Measurements from ENCODE around the gene MEGF11.
A peak's percentile ranks its signal among the peaks of the same experiment; 100 is the strongest.

The MEGF11 gene

DNA sequence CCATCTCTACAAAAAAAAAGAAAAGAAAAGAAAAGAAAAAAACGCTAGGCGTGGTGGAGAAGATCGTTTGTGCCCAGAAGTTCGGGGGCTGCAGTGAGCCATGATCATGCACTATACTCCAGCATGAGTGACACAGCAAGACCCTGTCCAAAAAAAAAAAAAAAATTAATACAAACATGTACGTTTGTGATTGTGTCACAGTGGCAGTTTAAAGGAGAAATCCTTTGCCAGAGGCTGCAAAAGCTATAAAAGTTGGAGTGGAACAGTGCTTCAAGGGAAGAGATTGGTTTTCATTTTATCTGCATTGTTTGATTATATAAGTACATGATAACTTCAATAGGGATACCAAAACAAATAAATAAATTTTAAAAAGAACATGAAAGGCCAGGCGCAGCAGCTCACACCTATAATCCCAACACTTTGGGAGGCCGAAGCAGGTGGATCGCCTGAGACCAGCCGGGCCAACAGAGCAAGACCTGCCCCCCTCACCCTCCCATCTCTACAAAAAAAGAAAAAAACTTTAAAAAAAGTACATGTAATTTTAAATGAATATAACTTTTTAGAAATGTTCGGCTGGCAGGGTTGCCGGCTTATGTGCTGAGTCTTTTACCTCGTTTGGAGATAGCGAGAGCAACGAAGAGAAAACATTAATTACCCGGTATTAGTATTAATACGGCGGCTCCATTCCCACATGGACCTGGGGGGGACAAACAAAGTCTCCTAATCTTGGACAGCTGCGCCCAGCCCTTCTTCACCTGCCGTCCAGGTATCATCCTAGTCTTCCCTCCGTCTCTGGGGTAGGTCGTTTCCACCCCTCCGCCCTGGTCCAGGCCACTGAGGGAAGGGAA, 39.2 kb upstream of the MEGF11 start (continued):
- TF ChIP-seq, protein P1, sequence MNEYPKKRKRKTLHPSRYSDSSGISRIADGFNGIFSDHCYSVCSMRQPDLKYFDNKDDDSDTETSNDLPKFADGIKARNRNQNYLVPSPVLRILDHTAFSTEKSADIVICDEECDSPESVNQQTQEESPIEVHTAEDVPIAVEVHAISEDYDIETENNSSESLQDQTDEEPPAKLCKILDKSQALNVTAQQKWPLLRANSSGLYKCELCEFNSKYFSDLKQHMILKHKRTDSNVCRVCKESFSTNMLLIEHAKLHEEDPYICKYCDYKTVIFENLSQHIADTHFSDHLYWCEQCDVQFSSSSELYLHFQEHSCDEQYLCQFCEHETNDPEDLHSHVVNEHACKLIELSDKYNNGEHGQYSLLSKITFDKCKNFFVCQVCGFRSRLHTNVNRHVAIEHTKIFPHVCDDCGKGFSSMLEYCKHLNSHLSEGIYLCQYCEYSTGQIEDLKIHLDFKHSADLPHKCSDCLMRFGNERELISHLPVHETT (tag by site-specific recombination; IDR thresholded peaks at IDR 0.05), result no peak
- peak; percentile 60 for TF ChIP-seq ZEB2 (tag by site-specific recombination; IDR thresholded peaks at IDR 0.05)
- TF ChIP-seq, protein P2, sequence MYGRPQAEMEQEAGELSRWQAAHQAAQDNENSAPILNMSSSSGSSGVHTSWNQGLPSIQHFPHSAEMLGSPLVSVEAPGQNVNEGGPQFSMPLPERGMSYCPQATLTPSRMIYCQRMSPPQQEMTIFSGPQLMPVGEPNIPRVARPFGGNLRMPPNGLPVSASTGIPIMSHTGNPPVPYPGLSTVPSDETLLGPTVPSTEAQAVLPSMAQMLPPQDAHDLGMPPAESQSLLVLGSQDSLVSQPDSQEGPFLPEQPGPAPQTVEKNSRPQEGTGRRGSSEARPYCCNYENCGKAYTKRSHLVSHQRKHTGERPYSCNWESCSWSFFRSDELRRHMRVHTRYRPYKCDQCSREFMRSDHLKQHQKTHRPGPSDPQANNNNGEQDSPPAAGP (tag by site-specific recombination; IDR thresholded peaks at IDR 0.05), result no peak; the same call in 1 of the 2 replicates
- TF ChIP-seq, protein P3, sequence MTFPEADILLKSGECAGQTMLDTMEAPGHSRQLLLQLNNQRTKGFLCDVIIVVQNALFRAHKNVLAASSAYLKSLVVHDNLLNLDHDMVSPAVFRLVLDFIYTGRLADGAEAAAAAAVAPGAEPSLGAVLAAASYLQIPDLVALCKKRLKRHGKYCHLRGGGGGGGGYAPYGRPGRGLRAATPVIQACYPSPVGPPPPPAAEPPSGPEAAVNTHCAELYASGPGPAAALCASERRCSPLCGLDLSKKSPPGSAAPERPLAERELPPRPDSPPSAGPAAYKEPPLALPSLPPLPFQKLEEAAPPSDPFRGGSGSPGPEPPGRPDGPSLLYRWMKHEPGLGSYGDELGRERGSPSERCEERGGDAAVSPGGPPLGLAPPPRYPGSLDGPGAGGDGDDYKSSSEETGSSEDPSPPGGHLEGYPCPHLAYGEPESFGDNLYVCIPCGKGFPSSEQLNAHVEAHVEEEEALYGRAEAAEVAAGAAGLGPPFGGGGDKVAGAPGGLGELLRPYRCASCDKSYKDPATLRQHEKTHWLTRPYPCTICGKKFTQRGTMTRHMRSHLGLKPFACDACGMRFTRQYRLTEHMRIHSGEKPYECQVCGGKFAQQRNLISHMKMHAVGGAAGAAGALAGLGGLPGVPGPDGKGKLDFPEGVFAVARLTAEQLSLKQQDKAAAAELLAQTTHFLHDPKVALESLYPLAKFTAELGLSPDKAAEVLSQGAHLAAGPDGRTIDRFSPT (tag by site-specific recombination; IDR thresholded peaks at IDR 0.05), result no peak
- TF ChIP-seq, protein P4, sequence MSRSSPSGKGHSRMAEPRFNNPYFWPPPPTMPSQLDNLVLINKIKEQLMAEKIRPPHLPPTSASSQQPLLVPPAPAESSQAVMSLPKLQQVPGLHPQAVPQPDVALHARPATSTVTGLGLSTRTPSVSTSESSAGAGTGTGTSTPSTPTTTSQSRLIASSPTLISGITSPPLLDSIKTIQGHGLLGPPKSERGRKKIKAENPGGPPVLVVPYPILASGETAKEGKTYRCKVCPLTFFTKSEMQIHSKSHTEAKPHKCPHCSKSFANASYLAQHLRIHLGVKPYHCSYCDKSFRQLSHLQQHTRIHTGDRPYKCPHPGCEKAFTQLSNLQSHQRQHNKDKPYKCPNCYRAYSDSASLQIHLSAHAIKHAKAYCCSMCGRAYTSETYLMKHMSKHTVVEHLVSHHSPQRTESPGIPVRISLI (tag by site-specific recombination; IDR thresholded peaks at IDR 0.05), result peak; percentile 69; the same call in 1 of the 2 replicates
- no peak for TF ChIP-seq ZNF404 (tag by site-specific recombination; IDR thresholded peaks at IDR 0.05)
- TF ChIP-seq ZFHX2 (tag by site-specific recombination; conservative IDR thresholded peaks at IDR 0.05), result no peak
- TF ChIP-seq ZFP37 (tag by site-specific recombination; IDR thresholded peaks at IDR 0.05), result peak; percentile 72; the same call in 1 of the 2 replicates
- TF ChIP-seq ZNF660 (tag by site-specific recombination; IDR thresholded peaks at IDR 0.05), result 0 out of 2 replicates have a peak, but pooled peaks have one; percentile 30
- TF ChIP-seq ZNF19 (tag by site-specific recombination; IDR thresholded peaks at IDR 0.05; ENCODE audit: low read depth), result no peak
- TF ChIP-seq, protein P5, sequence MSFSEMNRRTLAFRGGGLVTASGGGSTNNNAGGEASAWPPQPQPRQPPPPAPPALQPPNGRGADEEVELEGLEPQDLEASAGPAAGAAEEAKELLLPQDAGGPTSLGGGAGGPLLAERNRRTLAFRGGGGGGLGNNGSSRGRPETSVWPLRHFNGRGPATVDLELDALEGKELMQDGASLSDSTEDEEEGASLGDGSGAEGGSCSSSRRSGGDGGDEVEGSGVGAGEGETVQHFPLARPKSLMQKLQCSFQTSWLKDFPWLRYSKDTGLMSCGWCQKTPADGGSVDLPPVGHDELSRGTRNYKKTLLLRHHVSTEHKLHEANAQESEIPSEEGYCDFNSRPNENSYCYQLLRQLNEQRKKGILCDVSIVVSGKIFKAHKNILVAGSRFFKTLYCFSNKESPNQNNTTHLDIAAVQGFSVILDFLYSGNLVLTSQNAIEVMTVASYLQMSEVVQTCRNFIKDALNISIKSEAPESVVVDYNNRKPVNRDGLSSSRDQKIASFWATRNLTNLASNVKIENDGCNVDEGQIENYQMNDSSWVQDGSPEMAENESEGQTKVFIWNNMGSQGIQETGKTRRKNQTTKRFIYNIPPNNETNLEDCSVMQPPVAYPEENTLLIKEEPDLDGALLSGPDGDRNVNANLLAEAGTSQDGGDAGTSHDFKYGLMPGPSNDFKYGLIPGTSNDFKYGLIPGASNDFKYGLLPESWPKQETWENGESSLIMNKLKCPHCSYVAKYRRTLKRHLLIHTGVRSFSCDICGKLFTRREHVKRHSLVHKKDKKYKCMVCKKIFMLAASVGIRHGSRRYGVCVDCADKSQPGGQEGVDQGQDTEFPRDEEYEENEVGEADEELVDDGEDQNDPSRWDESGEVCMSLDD (tag by site-specific recombination; IDR thresholded peaks at IDR 0.05), result no peak
- TF ChIP-seq, protein P6, sequence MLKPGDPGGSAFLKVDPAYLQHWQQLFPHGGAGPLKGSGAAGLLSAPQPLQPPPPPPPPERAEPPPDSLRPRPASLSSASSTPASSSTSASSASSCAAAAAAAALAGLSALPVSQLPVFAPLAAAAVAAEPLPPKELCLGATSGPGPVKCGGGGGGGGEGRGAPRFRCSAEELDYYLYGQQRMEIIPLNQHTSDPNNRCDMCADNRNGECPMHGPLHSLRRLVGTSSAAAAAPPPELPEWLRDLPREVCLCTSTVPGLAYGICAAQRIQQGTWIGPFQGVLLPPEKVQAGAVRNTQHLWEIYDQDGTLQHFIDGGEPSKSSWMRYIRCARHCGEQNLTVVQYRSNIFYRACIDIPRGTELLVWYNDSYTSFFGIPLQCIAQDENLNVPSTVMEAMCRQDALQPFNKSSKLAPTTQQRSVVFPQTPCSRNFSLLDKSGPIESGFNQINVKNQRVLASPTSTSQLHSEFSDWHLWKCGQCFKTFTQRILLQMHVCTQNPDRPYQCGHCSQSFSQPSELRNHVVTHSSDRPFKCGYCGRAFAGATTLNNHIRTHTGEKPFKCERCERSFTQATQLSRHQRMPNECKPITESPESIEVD (tag by site-specific recombination; IDR thresholded peaks at IDR 0.05), result peak; percentile 62
- TF ChIP-seq ZNF624 (tag by site-specific recombination; IDR thresholded peaks at IDR 0.05), result no peak
- no peak for TF ChIP-seq HOXA7 (CRISPR knock-in tag; IDR thresholded peaks at IDR 0.05; ENCODE audit: borderline replicate concordance)
- TF ChIP-seq, protein P7, sequence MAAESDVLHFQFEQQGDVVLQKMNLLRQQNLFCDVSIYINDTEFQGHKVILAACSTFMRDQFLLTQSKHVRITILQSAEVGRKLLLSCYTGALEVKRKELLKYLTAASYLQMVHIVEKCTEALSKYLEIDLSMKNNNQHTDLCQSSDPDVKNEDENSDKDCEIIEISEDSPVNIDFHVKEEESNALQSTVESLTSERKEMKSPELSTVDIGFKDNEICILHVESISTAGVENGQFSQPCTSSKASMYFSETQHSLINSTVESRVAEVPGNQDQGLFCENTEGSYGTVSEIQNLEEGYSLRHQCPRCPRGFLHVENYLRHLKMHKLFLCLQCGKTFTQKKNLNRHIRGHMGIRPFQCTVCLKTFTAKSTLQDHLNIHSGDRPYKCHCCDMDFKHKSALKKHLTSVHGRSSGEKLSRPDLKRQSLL (tag by site-specific recombination; IDR thresholded peaks at IDR 0.05), result no peak
- TF ChIP-seq MEIS1 (CRISPR knock-in tag; IDR thresholded peaks at IDR 0.05; ENCODE audit: borderline replicate concordance), result no peak
- TF ChIP-seq, protein P8, sequence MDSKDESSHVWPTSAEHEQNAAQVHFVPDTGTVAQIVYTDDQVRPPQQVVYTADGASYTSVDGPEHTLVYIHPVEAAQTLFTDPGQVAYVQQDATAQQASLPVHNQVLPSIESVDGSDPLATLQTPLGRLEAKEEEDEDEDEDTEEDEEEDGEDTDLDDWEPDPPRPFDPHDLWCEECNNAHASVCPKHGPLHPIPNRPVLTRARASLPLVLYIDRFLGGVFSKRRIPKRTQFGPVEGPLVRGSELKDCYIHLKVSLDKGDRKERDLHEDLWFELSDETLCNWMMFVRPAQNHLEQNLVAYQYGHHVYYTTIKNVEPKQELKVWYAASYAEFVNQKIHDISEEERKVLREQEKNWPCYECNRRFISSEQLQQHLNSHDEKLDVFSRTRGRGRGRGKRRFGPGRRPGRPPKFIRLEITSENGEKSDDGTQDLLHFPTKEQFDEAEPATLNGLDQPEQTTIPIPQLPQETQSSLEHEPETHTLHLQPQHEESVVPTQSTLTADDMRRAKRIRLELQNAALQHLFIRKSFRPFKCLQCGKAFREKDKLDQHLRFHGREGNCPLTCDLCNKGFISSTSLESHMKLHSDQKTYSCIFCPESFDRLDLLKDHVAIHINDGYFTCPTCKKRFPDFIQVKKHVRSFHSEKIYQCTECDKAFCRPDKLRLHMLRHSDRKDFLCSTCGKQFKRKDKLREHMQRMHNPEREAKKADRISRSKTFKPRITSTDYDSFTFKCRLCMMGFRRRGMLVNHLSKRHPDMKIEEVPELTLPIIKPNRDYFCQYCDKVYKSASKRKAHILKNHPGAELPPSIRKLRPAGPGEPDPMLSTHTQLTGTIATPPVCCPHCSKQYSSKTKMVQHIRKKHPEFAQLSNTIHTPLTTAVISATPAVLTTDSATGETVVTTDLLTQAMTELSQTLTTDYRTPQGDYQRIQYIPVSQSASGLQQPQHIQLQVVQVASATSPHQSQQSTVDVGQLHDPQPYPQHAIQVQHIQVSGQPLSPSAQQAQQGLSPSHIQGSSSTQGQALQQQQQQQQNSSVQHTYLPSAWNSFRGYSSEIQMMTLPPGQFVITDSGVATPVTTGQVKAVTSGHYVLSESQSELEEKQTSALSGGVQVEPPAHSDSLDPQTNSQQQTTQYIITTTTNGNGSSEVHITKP (tag by site-specific recombination; IDR thresholded peaks at IDR 0.05), result peak; percentile 94
- TF ChIP-seq ZNF701 (tag by site-specific recombination; IDR thresholded peaks at IDR 0.05), result no peak
- TF ChIP-seq, protein P9, sequence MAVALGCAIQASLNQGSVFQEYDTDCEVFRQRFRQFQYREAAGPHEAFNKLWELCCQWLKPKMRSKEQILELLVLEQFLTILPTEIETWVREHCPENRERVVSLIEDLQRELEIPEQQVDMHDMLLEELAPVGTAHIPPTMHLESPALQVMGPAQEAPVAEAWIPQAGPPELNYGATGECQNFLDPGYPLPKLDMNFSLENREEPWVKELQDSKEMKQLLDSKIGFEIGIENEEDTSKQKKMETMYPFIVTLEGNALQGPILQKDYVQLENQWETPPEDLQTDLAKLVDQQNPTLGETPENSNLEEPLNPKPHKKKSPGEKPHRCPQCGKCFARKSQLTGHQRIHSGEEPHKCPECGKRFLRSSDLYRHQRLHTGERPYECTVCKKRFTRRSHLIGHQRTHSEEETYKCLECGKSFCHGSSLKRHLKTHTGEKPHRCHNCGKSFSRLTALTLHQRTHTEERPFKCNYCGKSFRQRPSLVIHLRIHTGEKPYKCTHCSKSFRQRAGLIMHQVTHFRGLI (tag by site-specific recombination; IDR thresholded peaks at IDR 0.05), result no peak
